ENCODE results near the gene CNGA1. TPM values are rescaled to one million over a fixed set of nuclear protein-coding genes. Genes with fewer than 3 reads are reported as not detected.

Gene CNGA1
- total RNA-seq, 4 donors from 2014 or later, result 1.1 to 3.1 (median 2.5) TPM

GRCh38 chr4:48051078-48051477 is 34.6 kb upstream of the CNGA1 start:
- DNase-seq, result no peak
- intact Hi-C loops (cut with DNase I), result no loop called here
- Histone ChIP-seq H3K27me3 (peaks cover 0 to 15% (median 0%) of the 10 kb centered on the region in 4 donors), H3K9me3 (no peaks in the 10 kb centered on the region), H3K4me3 (no peak overlapping the region), H3K4me1 (peaks cover 0 to 14% (median 4%) of the 10 kb centered on the region in 3 donors), H3K27ac (no peak overlapping the region), H3K36me3 (no peaks in the 10 kb centered on the region)
- 100% methylated on average over 1 of the region's 1 CpG; no CpG with 5 or more reads in 1 of the 2 donors for WGBS, 2 donors
- no peak for TF ChIP-seq POLR2A (IDR thresholded peaks at IDR 0.05)
- no peak for TF ChIP-seq CTCF (IDR thresholded peaks at IDR 0.05)

- peaks cover 0 to 14% (median 4%) of the 10 kb centered on the region in 3 donors for H3K4me1 ChIP-seq
- H3K27me3 ChIP-seq, result peaks cover 0 to 25% (median 0%) of the 10 kb centered on the region in 4 donors
- TF ChIP-seq POLR2A (IDR thresholded peaks at IDR 0.05) (no peak), CTCF (IDR thresholded peaks at IDR 0.05) (no peak)
- no peak overlapping the region for H3K27ac ChIP-seq
- WGBS, 2 donors, result 78 to 86% methylated on average over 8 of the region's 8 CpGs
- no peaks in the 10 kb centered on the region for H3K36me3 ChIP-seq
- H3K9me3 ChIP-seq, result no peaks in the 10 kb centered on the region
- no peak for DNase-seq
- intact Hi-C loops (cut with DNase I), result no loop called here
- H3K4me3 ChIP-seq, result no peak overlapping the region
Measured at GRCh38 chr4:48049483-48049882, 33.0 kb upstream of the CNGA1 start.

GRCh38 chr4:48047896-48048295 is 31.4 kb upstream of the CNGA1 start:
- WGBS, 2 donors, result 56 to 76% methylated on average over 1 of the region's 1 CpG
- Histone ChIP-seq H3K27ac (no peak overlapping the region), H3K27me3 (peaks cover 0 to 25% (median 0%) of the 10 kb centered on the region in 4 donors), H3K9me3 (no peaks in the 10 kb centered on the region), H3K4me3 (no peak overlapping the region), H3K36me3 (no peaks in the 10 kb centered on the region), H3K4me1 (peaks cover 0 to 14% (median 4%) of the 10 kb centered on the region in 3 donors)
- no peak for DNase-seq
- intact Hi-C loops (cut with DNase I), result no loop called here
- TF ChIP-seq CTCF (IDR thresholded peaks at IDR 0.05), result no peak
- no peak for TF ChIP-seq POLR2A (IDR thresholded peaks at IDR 0.05)

GRCh38 chr4:48047421-48047844 is 31.0 kb upstream of the CNGA1 start:
- Histone ChIP-seq H3K9me3 (no peaks in the 10 kb centered on the region), H3K36me3 (no peaks in the 10 kb centered on the region), H3K4me3 (no peak overlapping the region), H3K27ac (no peak overlapping the region), H3K27me3 (peaks cover 0 to 25% (median 0%) of the 10 kb centered on the region in 4 donors), H3K4me1 (peaks cover 0 to 14% (median 4%) of the 10 kb centered on the region in 3 donors)
- no peak for DNase-seq
- intact Hi-C loops (cut with DNase I), result no loop called here
- TF ChIP-seq POLR2A (IDR thresholded peaks at IDR 0.05), result no peak
- no peak for TF ChIP-seq CTCF (IDR thresholded peaks at IDR 0.05)
- whole genome bisulfite sequencing, 2 donors, result 34 to 35% methylated on average over 3 of the region's 3 CpGs

GRCh38 chr4:48046059-48046458 is 29.6 kb upstream of the CNGA1 start:
- Histone ChIP-seq H3K27ac (no peak overlapping the region), H3K27me3 (peaks cover 0 to 25% (median 0%) of the 10 kb centered on the region in 4 donors), H3K4me1 (peaks cover 0 to 14% (median 4%) of the 10 kb centered on the region in 3 donors), H3K9me3 (no peaks in the 10 kb centered on the region), H3K4me3 (no peak overlapping the region), H3K36me3 (no peaks in the 10 kb centered on the region)
- WGBS, 2 donors, result 42 to 43% methylated on average over 3 of the region's 3 CpGs
- DNase-seq, result no peak
- TF ChIP-seq POLR2A (IDR thresholded peaks at IDR 0.05), result no peak
- intact Hi-C loops (cut with DNase I), result no loop called here

GRCh38 chr4:48044298-48044697 is 27.8 kb upstream of the CNGA1 start:
- Histone ChIP-seq H3K36me3 (no peaks in the 10 kb centered on the region), H3K27me3 (peaks cover 0 to 22% (median 0%) of the 10 kb centered on the region in 4 donors), H3K27ac (no peak overlapping the region), H3K9me3 (no peaks in the 10 kb centered on the region), H3K4me1 (peaks cover 0 to 14% (median 4%) of the 10 kb centered on the region in 3 donors), H3K4me3 (no peak overlapping the region)
- WGBS, 2 donors, result 83 to 87% methylated on average over 2 of the region's 2 CpGs
- intact Hi-C loops (cut with DNase I), result no loop called here
- DNase-seq, result no peak
- TF ChIP-seq POLR2A (IDR thresholded peaks at IDR 0.05) (no peak), CTCF (IDR thresholded peaks at IDR 0.05) (no peak)

All from esophagus squamous epithelium (tissue), 5 donors.